GM19351 (cell line): ENCODE data around the gene FCGR3B.
"Not testable (repeated sequence)": the region's sequence is repeated elsewhere in the genome, so short reads cannot be mapped to it uniquely, and the experiment has no call there.

Experiments used
- ATAC-seq: cut with Tn5 transposase; IDR thresholded peaks from one replicate; pipeline ENCODE4 v1.9.1; 2021; ENCODE audit warnings: mild to moderate bottlenecking, moderate library complexity; ENCODE audit not compliant: unreplicated experiment

The FCGR3B gene

DNA sequence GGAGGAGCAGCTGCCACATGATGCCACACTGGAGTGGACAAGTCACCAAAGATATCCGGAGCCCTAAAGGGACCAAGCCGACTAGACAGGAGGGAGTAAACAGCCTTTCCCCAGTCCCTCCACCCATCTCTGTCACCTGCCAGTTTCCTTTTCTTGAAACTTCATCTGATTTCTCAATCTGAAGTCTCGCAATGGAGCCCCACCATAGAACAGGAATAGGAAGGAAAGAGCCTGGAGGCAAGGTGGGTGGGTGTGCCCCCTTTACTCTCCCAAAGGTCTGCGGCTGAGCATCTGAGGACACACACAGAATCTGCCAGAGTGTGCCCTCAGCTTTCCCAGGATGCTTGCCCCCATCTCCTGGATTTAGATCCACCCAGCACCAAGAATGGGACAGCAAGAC is at the start of gene FCGR3B:
Gene FCGR3B, minus strand, starts transcription at position 101 of the 400 bp plus-strand sequence. Its CDS starts 82 bp downstream, at position 19.
- ATAC-seq = no peak

GRCh38 chr1:161678500-161678899 is 47.5 kb upstream of the FCGR3B start:
- ATAC-seq = no peak

- ATAC-seq = no peak
These were observed 46.1 kb upstream of the FCGR3B start for GRCh38 chr1:161676958-161677689.

GRCh38 chr1:161676441-161676840 is 45.5 kb upstream of the FCGR3B start:
- no peak for ATAC-seq

DNA sequence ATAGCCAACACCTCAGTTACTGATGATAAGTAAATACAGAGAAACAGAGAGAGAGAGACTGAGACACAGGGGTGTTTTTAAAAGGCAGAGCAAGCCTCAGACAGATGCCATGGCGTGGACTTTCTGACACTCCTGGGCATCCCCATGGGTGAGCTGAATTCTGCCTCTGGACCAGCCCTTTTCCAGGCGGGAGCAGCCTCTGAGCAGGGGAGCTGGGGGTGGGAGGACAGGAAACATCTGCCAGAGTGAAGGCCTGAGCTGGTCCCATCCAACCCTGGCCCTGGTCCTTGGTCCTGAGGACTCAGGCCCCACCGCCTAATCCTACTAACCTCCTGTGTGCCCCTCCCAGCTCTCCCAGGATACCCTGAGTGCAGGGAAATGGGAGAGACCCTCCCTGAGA is 43.9 kb upstream of the FCGR3B start:
- not testable (repeated sequence) for ATAC-seq

- ATAC-seq = not testable (repeated sequence)
These were observed 43.5 kb upstream of the FCGR3B start for GRCh38 chr1:161674447-161674846.

- ATAC-seq = not testable (repeated sequence)
These were observed 42.5 kb upstream of the FCGR3B start for GRCh38 chr1:161673437-161673836.

GRCh38 chr1:161671045-161672020 is 40.4 kb upstream of the FCGR3B start:
- ATAC-seq = not testable (repeated sequence)

DNA sequence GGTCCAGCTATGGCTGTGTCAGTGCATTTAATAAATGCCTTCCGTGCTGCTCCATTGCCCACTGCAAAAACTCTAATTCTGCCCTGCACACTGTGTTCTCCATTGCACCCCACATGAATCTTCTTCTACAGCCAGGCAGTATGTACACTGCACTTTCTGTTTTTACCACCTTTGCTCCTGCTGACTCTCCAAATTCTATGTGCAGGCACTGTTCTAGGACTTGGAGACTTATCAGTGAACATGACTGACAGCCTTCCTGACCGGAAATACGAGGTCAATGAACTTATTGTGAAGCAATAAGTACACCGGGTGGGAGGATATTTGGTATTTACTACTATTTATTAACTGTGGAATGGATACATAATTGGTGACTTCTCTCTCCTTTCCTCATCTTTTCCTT is 33.7 kb upstream of the FCGR3B start:
- not testable (repeated sequence) for ATAC-seq

DNA sequence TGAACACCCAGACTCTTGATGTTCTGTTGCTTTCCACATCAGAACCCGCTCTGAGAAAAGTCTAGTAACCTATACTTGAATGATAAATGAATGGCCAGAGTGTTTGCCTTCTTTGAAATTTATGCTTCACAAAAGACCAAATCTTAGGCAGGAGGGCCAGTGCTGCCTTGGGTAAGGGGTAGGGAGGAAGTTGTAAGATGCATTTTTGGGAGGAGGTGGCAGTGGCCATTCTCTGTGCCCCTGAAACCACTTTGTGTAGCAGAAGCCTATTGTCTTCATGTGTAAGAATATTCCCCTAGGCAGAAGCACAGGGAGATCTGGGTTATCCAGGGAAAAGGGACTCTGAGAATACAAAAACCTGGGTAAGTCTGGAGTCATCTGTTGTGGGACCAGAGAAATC is 32.6 kb upstream of the FCGR3B start:
- ATAC-seq = peak; percentile 19

DNA sequence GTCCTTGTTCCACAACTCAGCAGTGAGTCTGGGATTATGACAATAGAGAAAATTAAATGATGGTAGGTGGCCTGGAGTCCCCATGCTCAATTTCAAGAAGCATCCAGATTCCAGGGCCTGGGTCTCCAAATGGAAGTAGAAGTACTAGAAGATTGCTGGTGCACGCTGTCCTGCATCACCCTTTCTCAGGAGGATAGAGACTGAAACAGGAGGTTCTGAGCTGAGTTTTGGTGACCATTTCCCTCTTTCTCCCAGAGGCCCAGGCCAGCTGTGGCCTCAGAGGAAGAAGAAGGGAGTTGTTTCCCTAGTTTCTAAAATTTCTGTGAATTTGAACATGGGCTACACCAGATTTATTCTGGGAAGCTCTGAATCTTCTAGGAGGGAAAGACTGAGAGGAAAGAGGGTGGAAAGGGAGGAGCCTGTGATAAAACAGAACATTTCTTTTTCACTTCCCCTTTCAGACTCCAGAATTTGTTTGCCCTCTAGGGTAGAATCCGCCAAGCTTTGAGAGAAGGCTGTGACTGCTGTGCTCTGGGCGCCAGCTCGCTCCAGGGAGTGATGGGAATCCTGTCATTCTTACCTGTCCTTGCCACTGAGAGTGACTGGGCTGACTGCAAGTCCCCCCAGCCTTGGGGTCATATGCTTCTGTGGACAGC is 31.8 kb upstream of the FCGR3B start, which contains the start of gene FCGR2B:
Gene FCGR2B, plus strand, starts transcription at position 460 of the 656 bp plus-strand sequence. Its CDS starts 99 bp downstream, at position 559.
- peak; percentile 77 for ATAC-seq

DNA sequence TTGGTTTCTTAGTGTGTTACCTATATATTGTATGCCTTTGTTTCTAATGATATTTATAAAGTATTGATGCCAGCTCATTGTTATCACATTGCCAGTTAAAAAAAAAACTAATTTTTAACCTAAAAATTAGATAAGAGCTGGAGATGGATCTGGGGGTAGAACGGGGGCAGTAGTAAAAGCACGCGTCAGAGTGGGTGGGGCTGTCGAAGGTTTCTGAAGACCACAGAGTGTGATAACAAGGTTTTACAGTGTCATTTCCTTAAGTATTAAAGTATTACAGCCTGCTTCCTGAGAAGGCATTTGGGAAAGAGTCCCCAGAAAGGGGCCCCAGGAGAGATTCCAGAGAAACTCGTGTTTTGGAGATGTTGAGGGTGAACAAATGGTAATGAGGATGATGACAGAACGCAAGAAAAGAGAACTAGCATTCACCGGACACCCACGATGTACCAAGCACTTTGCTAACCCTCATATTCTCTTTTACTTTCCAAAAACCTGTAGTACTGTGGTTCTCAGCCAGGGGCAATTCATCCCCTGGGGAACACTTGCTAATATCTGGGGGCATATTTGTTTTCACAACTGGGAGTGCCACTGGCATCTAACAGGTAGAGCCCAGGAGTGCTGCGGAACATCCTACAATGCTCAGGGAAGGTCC is 30.8 kb upstream of the FCGR3B start:
- not testable (repeated sequence) for ATAC-seq

- not testable (repeated sequence) for ATAC-seq
These were observed 27.5 kb upstream of the FCGR3B start for GRCh38 chr1:161658524-161658923.

DNA sequence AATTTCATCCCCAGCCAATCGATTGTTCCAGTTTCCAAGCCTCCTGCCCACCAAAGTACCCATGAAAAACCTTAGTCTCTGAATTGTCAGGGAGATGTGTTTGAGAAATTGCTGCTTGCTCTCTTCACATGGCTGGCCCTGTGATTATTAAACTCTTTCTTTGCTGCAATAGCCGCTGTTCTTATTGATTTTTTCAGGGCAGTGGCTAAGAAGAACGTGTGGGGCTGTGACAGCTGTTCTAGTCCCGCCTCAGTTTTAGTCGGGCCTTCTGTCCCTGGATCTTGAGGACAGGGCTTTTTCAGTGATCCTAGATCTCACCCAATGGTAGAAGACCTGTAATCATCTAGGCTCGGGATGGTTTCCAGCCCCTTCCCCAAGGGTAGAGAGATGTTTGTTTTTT is 23.0 kb upstream of the FCGR3B start:
- ATAC-seq = not testable (repeated sequence)

GRCh38 chr1:161653541-161653940 is 22.6 kb upstream of the FCGR3B start:
- ATAC-seq = not testable (repeated sequence)

DNA sequence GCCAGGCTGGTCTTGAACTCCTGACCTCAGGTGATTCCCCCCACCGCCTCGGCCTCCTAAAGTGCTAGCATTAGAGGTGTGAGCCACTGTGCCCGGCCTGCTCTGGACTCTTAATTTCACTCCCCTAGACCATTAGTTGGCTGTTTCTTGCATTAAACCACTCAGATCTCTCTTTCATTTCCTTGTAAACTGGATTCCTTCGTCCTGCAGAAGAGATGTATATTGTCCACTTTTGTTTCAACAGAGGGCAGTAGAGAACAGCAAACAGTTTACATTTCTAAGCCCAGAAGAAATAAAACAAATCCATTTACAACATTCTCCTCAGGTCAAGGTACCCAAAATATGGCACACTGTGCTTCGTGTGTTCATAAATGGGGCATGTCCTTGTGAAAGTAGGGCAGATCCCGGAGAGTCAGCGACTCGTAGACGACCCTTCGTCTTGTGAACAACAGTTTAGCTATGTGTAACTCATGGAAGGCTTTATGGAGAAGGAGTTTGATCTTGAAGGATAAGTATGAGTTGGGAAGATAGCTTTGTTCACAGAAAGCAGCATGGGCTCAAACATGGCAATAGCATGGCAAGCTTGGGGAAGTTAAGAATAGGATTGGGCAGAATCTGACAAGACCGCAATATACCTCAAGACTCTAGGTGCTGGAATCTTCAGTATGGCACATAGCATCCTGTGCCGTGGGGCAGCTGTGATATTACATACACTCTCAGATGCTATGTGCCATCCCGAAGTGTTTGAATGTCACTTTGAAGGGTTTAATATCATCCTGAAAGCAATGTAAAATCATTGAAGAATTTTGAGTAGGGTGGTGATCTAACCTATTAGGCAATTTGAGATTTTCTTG is 16.8 kb upstream of the FCGR3B start:
- not testable (repeated sequence) for ATAC-seq

GRCh38 chr1:161644855-161645254 is 13.9 kb upstream of the FCGR3B start:
- not testable (repeated sequence) for ATAC-seq

DNA sequence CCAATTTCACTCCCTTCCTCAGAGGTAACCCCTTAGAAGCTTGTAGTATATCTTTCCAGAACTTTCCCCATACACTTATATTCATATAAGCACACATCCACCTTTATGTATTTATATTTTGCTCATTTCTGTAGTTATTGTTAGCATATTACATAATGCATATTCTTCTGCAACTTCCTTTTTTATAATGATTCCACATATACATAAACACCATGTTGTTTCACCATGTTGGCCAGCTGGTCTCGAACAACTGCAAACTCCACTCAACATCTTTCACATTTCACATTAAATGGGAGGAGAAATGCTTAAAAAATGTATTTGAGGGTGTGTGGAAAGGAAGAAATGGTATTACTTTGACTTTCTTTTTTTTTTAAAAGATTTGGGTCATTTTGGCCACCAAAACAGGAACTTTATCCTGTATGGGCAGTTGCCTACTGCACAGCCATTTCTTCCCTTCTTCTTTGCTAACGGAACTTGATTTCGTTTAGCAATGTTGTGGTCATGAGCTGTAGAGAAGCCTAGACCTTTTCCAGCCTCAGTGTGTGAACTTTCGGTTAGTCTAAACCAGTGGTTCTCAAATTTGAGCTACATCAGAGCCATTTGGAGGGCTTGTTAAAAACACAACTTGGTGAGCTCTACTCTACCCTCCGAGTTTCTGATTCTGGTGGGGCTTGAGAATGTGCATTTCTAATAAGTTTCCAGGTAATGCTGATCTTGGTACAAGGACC is 12.7 kb upstream of the FCGR3B start:
- ATAC-seq = peak; percentile 59

GRCh38 chr1:161642697-161643096 is 11.7 kb upstream of the FCGR3B start:
- ATAC-seq = not testable (repeated sequence)
